HTERT RPE-1 (cell line): Measurements from ENCODE around the gene GRIK4.

ENCODE experiments used
- in situ Hi-C: fragments of 300-500 bp; cut with MboI; formaldehyde crosslinking; loops from 4 replicates; pipeline ENCODE4 v1.14.3; 2020; ENCODE audit warnings: low sequenced_read_pairs

Gene GRIK4

GRCh38 chr11:120509346-120510053 lies 2.0 kb upstream of the GRIK4 start:
- in situ Hi-C loops, result no loop called here

GRCh38 chr11:120510406-120511115 lies 987 bp upstream of the GRIK4 start:
- in situ Hi-C loops, result no loop called here

GRCh38 chr11:120511820-120512738 lies 531 bp downstream of the GRIK4 start:
- in situ Hi-C loops, result no loop called here

GRCh38 chr11:120512739-120513435 lies 1.3 kb downstream of the GRIK4 start:
- in situ Hi-C loops, result no loop called here

- in situ Hi-C loops, result no loop called here
These were observed 2.1 kb downstream of the GRIK4 start for GRCh38 chr11:120513436-120514315.

GRCh38 chr11:120514541-120515121 lies 3.1 kb downstream of the GRIK4 start:
- in situ Hi-C loops, result no loop called here

- in situ Hi-C loops, result no loop called here
These were observed 3.7 kb downstream of the GRIK4 start for GRCh38 chr11:120515186-120515723.

GRCh38 chr11:120516461-120517389 lies 5.2 kb downstream of the GRIK4 start:
- in situ Hi-C loops, result no loop called here

- in situ Hi-C loops, result no loop called here
These were observed 5.8 kb downstream of the GRIK4 start for GRCh38 chr11:120517390-120517761.

GRCh38 chr11:120517801-120518291 lies 6.3 kb downstream of the GRIK4 start:
- in situ Hi-C loops, result no loop called here

- in situ Hi-C loops, result no loop called here
These were observed 6.8 kb downstream of the GRIK4 start for GRCh38 chr11:120518356-120518755.

- in situ Hi-C loops, result no loop called here
These were observed 7.9 kb downstream of the GRIK4 start for GRCh38 chr11:120519474-120519873.

GRCh38 chr11:120520091-120520822 lies 8.7 kb downstream of the GRIK4 start:
- in situ Hi-C loops, result no loop called here

- in situ Hi-C loops, result no loop called here
These were observed 9.6 kb downstream of the GRIK4 start for GRCh38 chr11:120521176-120521575.

GRCh38 chr11:120522021-120522420 lies 10.5 kb downstream of the GRIK4 start:
- in situ Hi-C loops, result no loop called here

- in situ Hi-C loops, result no loop called here
These were observed 11.2 kb downstream of the GRIK4 start for GRCh38 chr11:120522736-120523135.

GRCh38 chr11:120523196-120523595 lies 11.6 kb downstream of the GRIK4 start:
- in situ Hi-C loops, result no loop called here
